Bronchial epithelial cell (primary cell): ENCODE measurements around the gene RAB27B. TPM values are rescaled to one million over a fixed set of nuclear protein-coding genes. Genes with fewer than 3 reads are reported as not detected.

Experiments used
- DNase-seq: peaks from one replicate; pipeline ENCODE4 v3.0.0-alpha.2; 2010; ENCODE audit warnings: low read depth
- FAIRE-seq: peaks from 2 replicates; lab custom pipeline; 2011; peaks lifted over from hg19 to GRCh38; lab: Jason Lieb, UNC
- H3K27me3 ChIP-seq: 2 replicates; pipeline ENCODE4 v1.5.1; 2011; ENCODE audit warnings: low read length; ENCODE audit not compliant: control insufficient read depth, insufficient read depth
- H3K36me3 ChIP-seq: 2 replicates; pipeline ENCODE4 v1.5.1; 2011; ENCODE audit warnings: low read length; ENCODE audit not compliant: control insufficient read depth, insufficient read depth
- H3K4me3 ChIP-seq: 2 replicates; pipeline ENCODE4 v1.5.1; 2011; ENCODE audit warnings: mild to moderate bottlenecking, low read depth, low read length, control low read depth
- total RNA-seq: library from RNA; depleted of rRNA; stranded (reverse); fragments of >200 nt; gene quantifications from 2 replicates; pipeline ENCODE4 v1.2.1, GENCODE V29; 2014
- TF ChIP-seq, protein P1 (sequence below): IDR thresholded peaks from 2 replicates; pipeline ENCODE4 v1.5.1; 2011; ENCODE audit warnings: mild to moderate bottlenecking, moderate library complexity, low read length, control low read depth, inconsistent platforms; ENCODE audit not compliant: insufficient read depth, severe bottlenecking

Gene RAB27B
- total RNA-seq, 1 donor from 2014 or later, result 72.7 TPM

DNA sequence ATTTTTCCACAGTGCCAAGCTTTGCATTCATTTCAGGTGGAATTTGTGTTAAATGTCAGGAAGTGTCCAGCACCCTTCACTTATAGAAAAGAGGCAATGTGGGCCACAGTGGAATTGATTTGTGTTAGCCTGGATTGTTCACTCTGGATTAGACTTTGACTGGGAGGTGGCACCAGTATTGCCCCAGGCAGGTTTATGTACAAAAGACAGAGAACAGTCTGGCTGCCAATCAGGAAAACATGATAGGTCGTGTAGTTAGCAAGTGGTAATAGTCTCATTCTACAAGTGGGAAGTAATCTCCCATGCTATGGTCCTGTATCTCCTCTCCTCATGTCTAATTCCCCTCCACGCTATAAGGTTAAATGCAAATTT lies 45.6 kb downstream of the RAB27B start:
- DNase-seq, result peak; percentile 38
- no peaks in the 10 kb centered on the region for H3K36me3 ChIP-seq

DNA sequence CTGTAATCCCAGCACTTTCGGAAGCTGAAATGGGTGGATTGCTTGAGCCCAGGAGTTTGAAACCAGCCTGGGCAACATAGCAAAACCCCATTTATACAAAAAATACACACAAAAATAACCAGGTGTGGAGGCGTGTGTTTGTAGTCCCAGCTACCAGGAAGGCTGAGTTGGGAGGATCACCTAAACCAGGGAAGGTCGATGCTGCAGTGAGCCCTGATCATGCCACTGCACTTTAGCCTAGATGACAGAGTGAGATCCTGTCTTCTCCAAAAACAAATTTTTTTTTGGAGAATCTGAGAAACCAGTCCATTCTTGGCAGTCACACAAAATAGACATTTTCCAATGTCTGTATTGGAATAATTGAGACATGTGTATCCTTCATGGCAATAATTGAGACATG lies 46.8 kb downstream of the RAB27B start:
- FAIRE-seq (no peak), DNase-seq (no peak)
- Histone ChIP-seq H3K27me3 (no peaks in the 10 kb centered on the region), H3K36me3 (no peaks in the 10 kb centered on the region), H3K4me3 (no peak overlapping the region)
- TF ChIP-seq, protein P1, sequence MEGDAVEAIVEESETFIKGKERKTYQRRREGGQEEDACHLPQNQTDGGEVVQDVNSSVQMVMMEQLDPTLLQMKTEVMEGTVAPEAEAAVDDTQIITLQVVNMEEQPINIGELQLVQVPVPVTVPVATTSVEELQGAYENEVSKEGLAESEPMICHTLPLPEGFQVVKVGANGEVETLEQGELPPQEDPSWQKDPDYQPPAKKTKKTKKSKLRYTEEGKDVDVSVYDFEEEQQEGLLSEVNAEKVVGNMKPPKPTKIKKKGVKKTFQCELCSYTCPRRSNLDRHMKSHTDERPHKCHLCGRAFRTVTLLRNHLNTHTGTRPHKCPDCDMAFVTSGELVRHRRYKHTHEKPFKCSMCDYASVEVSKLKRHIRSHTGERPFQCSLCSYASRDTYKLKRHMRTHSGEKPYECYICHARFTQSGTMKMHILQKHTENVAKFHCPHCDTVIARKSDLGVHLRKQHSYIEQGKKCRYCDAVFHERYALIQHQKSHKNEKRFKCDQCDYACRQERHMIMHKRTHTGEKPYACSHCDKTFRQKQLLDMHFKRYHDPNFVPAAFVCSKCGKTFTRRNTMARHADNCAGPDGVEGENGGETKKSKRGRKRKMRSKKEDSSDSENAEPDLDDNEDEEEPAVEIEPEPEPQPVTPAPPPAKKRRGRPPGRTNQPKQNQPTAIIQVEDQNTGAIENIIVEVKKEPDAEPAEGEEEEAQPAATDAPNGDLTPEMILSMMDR, result no peak

More for the DNA sequence above, 45.6 kb downstream of the RAB27B start:
- Histone ChIP-seq H3K27me3 (no peaks in the 10 kb centered on the region), H3K4me3 (no peak overlapping the region)
- no peak for FAIRE-seq
- TF ChIP-seq, protein P1, result no peak

DNA sequence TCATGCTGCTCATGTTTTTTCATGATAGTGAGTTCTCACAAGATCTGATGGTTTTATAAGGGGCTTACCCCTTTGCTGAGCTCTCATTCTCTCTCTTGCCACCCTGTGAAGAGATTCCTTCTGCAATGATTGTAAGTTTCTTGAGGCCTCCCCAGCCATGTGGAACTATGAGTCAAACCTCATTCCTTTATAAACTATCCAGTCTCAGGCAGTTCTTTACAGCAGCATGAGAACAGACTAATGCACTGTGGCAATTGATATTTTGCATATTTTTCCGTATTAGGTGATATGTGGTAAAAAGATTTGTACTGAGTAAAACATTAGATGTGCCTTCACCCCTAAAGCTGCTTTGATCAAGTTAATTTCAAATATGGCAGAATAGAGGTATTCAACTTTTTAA lies 48.8 kb downstream of the RAB27B start:
- no peak overlapping the region for H3K4me3 ChIP-seq
- FAIRE-seq (no peak), DNase-seq (no peak)
- peaks cover 2% of the 10 kb centered on the region for H3K36me3 ChIP-seq
- no peaks in the 10 kb centered on the region for H3K27me3 ChIP-seq
- TF ChIP-seq, protein P1, result no peak

DNA sequence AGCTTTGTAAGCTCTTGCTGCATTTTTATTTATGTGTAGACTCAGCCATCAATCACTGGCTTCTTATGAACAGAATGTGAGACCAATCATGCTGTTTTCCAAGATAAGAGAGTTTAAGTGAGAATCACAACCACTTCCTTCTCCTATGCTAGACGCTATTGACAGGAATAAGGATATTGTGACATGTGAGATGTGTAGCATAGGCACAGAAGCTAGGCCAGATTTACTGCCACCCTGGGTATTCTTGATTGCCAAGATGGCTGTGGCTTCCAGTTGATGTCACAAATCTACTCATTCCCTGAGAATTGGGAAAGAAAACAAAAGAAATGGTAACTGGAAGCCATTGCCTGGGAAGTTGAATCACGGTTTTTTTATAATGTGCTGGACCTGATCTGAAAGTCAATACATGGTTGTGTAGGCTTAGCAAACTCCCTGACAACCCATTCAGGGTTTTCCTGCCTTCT lies 49.9 kb downstream of the RAB27B start:
- no peaks in the 10 kb centered on the region for H3K27me3 ChIP-seq
- H3K4me3 ChIP-seq, result no peak overlapping the region
- FAIRE-seq (no peak), DNase-seq (peak; percentile 16)
- peaks cover 5% of the 10 kb centered on the region for H3K36me3 ChIP-seq
- TF ChIP-seq, protein P1, result no peak

DNA sequence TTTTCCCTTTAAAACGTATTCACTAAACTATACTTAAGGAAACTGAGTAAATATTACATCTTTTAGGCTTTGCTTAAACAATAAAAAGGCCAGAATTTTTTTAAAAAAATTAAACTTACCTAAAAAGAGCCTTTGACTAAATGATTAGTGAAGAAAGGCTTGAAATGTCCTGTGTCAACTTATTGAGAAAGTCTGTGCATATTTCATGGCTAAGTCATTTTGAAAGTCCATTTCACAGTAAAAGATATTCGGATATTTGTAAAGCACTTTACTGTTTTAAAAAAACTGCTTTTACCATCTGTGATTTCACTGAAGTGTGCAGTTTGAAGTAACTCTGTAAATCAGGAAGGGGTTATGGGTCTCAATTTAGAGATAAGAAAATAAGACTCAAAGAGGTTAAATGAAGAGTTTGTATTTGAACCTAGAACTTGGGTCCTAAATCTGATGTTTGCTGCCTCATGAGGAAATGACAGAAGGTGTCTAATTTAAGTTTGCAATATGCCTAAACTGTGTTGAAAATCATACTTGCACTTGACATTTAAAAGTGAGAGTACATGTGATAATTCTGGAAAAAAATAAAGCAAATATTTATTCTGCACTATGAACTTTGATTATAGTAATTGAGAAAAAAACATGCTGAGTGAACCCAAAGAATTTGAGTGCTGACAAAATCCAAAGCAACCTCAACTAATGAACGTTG lies 50.5 kb downstream of the RAB27B start:
- no peak for FAIRE-seq
- TF ChIP-seq, protein P1, result no peak
- Histone ChIP-seq H3K36me3 (peaks cover 5% of the 10 kb centered on the region), H3K27me3 (no peaks in the 10 kb centered on the region), H3K4me3 (no peak overlapping the region)
- peak; percentile 29 for DNase-seq

DNA sequence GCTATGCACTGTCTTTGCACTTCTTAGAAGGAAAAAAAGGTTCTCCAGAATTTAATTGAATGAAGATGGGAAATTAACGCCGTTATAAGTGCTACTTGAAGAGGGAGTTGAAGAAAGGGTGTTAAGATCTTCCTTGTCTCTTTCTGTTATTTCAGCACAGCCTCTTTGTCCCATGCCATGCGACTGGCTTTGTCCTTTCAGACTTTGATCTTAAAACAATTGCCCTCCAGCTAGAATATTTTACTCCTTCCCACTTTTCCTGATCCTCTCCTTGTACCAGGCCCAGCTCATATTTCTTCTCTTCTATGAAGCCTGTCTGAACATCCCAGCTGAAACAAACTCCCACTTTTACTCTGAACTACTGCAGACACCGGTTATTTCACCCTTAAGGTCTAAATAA lies 51.4 kb downstream of the RAB27B start:
- FAIRE-seq, result no peak
- Histone ChIP-seq H3K27me3 (no peaks in the 10 kb centered on the region), H3K4me3 (no peak overlapping the region), H3K36me3 (peaks cover 5% of the 10 kb centered on the region)
- TF ChIP-seq, protein P1, result no peak
- DNase-seq, result no peak
